GM10266 (cell line): ENCODE data around the gene CCDC178.

Experiments used
- DNase-seq: peaks from one replicate; pipeline ENCODE4 v3.0.0; 2012; ENCODE audit errors: extremely low spot score
- CTCF ChIP-seq: IDR thresholded peaks from 2 replicates; pipeline ENCODE4 v1.5.1; 2012; ENCODE audit warnings: mild to moderate bottlenecking, low read depth; ENCODE audit not compliant: control insufficient read depth, insufficient read depth; ENCODE audit errors: missing control alignments

Gene CCDC178

GRCh38 chr18:33020877-33021276, 419.6 kb downstream of the CCDC178 start:
- DNase-seq = no peak
- no peak for TF ChIP-seq CTCF

GRCh38 chr18:33014060-33014796, 426.3 kb downstream of the CCDC178 start:
- no peak for TF ChIP-seq CTCF
- no peak for DNase-seq

DNA sequence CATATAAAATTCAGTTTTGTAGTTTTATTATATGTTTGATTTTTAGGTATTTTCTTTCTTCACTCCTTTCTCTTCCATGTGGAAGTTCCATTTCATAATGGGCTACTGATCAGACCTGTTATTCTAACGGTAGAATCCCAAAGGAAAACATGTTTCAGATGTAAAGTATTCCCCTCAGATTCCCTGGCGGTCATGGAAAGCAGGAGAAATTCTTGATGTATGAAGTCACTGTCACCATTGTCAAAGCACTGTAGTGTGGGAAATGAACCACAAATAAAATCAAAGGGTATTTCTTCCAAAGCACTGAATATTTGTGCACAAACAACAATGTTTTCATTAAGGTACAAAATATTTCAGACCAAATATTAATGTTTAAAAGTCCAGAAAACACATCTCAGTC, 430.4 kb downstream of the CCDC178 start:
- no peak for DNase-seq

DNA sequence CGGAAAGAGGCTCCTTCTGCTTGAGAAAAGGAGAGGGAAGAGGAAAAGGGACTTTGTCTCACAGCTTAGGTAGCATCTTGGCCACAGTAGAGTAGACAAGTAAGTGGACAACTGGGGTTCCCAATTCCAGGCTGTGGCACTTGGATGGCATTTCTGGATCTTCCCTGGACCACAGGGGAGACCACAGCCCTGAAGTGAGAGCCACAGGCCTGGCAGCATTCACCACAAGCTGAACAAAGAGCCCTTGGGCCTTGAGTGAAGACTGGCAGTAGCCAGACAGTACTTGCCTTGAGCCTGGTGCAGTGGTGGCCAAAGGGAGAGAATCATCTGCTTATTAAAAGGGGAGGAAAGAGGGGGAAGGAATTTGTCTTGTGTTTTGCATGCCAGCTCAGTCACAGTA, 441.6 kb downstream of the CCDC178 start:
- TF ChIP-seq CTCF = no peak
- no peak for DNase-seq

More for the DNA sequence above, 430.4 kb downstream of the CCDC178 start:
- TF ChIP-seq CTCF = no peak

DNA sequence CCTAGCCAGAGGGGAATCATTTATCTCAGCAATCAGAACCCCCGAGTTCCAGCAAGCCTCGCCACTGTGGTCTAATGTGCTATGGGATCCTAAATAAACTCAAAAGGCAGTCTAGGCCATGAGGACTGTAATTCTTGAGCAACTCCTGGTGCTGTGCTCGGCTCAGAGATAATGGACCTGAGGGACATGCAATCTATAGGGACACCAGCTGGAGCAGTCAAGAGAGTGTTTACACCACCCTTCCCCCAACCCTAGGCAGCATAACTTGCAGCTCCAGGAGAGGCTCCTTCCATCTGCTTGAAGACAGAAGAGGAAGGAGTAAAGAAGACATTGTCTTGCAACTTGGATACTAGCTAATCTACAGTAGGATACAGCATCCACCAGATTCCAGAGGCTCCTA, 442.2 kb downstream of the CCDC178 start:
- DNase-seq = no peak
- no peak for TF ChIP-seq CTCF

DNA sequence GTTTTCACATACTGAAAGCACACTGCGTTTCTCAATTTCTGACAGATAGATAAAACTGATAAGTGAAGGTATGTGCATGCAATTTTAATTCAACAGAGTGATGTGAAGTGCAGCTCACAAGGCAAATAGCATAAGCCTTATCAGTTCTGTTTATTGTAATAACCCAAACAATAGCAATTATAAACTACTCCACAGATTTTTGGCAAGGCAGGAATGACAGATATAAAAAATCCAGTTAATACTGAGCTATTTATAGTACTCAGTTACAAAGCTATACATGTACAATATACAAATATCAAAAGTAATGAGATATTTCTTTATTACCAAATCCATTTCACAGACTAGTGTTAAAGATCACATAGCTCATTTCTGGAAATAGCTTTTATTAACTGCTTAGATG, 456.8 kb downstream of the CCDC178 start:
- DNase-seq = no peak
- TF ChIP-seq CTCF = no peak

- TF ChIP-seq CTCF = no peak
- no peak for DNase-seq
Observed at GRCh38 chr18:32980896-32981295, 459.6 kb downstream of the CCDC178 start.
